Measurements from ENCODE around the gene MDK. TPM values are rescaled to one million over a fixed set of nuclear protein-coding genes. Genes with fewer than 3 reads are reported as not detected.

MDK gene
- total RNA-seq, 4 donors from 2014 or later = 5.0 to 25.0 (median 14.1) TPM

GRCh38 chr11:46390331-46391171 lies 9.1 kb downstream of the MDK start:
- H3K27ac ChIP-seq = no peak overlapping the region
- ATAC-seq = no peak

GRCh38 chr11:46391186-46391577 lies 9.7 kb downstream of the MDK start:
- ATAC-seq = no peak
- Histone ChIP-seq H3K9me3 (no peaks in the 10 kb centered on the region), H3K4me3 (peak overlapping the region in 1 of 2 donors; percentile 42), H3K27me3 (peaks cover 71% of the 10 kb centered on the region), H3K36me3 (peaks cover 0 to 5% of the 10 kb centered on the region in 2 donors), H3K4me1 (peaks cover 0 to 45% (median 31%) of the 10 kb centered on the region in 3 donors), H3K27ac (no peak overlapping the region)
- no peak for TF ChIP-seq CTCF (IDR thresholded peaks at IDR 0.05)
- WGBS, 2 donors (ENCODE audit: low coverage in 1 of 2) = 0% methylated on average over 6 of the region's 31 CpGs; no CpG with 5 or more reads in 1 of the 2 donors

More at GRCh38 chr11:46390331-46391171, 9.1 kb downstream of the MDK start:
- H3K36me3 ChIP-seq = no peaks in the 10 kb centered on the region
- no peak overlapping the region for H3K4me3 ChIP-seq
- peaks cover 77% of the 10 kb centered on the region for H3K27me3 ChIP-seq
- TF ChIP-seq POLR2A (IDR thresholded peaks at IDR 0.05) = no peak
- TF ChIP-seq CTCF (IDR thresholded peaks at IDR 0.05) = no peak
- TF ChIP-seq POLR2AphosphoS5 (IDR thresholded peaks at IDR 0.05) = no peak
- no peak for TF ChIP-seq EP300 (IDR thresholded peaks at IDR 0.05)
- H3K4me1 ChIP-seq = peaks cover 0 to 45% (median 31%) of the 10 kb centered on the region in 3 donors
- 4 to 13% methylated on average over 7 to 8 of the region's 49 CpGs for WGBS, 2 donors (ENCODE audit: low coverage in 1 of 2)
- H3K9me3 ChIP-seq = no peaks in the 10 kb centered on the region

GRCh38 chr11:46391578-46392420 lies 10.3 kb downstream of the MDK start, which contains the start of gene CHRM4:
CHRM4 (minus strand) TSS chr11:46391776; CDS start chr11:46386557, 5,219 bp downstream.
- no peak for ATAC-seq
- WGBS, 2 donors (ENCODE audit: low coverage in 1 of 2) = no CpG with 5 or more reads among the region's 123 CpGs
- Histone ChIP-seq H3K4me1 (peaks cover 0 to 45% (median 31%) of the 10 kb centered on the region in 3 donors), H3K36me3 (peaks cover 0 to 11% of the 10 kb centered on the region in 2 donors), H3K27ac (no peak within 1 kb of the TSS), H3K4me3 (peak within 1 kb of the TSS in 1 of 2 donors; percentile 42), H3K9me3 (no peaks in the 10 kb centered on the region), H3K27me3 (peaks cover 65% of the 10 kb centered on the region)
- TF ChIP-seq CTCF (IDR thresholded peaks at IDR 0.05) (peak in 1 of 4 experiments; percentile 24), POLR2A (IDR thresholded peaks at IDR 0.05) (no peak), POLR2AphosphoS5 (IDR thresholded peaks at IDR 0.05) (no peak)

GRCh38 chr11:46392421-46393230 lies 11.2 kb downstream of the MDK start:
- Histone ChIP-seq H3K36me3 (peaks cover 0 to 19% of the 10 kb centered on the region in 2 donors), H3K9me3 (no peaks in the 10 kb centered on the region), H3K27me3 (peaks cover 57% of the 10 kb centered on the region), H3K27ac (no peak overlapping the region), H3K4me3 (peak overlapping the region in 1 of 2 donors; percentile 42), H3K4me1 (peaks cover 0 to 45% (median 31%) of the 10 kb centered on the region in 3 donors)
- WGBS, 2 donors (ENCODE audit: low coverage in 1 of 2) = 8% methylated on average over 13 of the region's 71 CpGs; no CpG with 5 or more reads in 1 of the 2 donors
- TF ChIP-seq POLR2A (IDR thresholded peaks at IDR 0.05) (no peak), EP300 (IDR thresholded peaks at IDR 0.05) (no peak), POLR2AphosphoS5 (IDR thresholded peaks at IDR 0.05) (no peak), CTCF (IDR thresholded peaks at IDR 0.05) (peak in 1 of 4 experiments; percentile 23)
- peak; percentile 92 for ATAC-seq

All from gastroesophageal sphincter (tissue), 4 donors.